Hypothalamus (tissue), 51 donors: ENCODE measurements around the gene ZNF714.

Experiments used
- DNase-seq, 51 donors: peaks; one replicate each; lab custom pipeline; 2025; lab: John Stamatoyannopoulos, UW

Gene ZNF714

GRCh38 chr19:21082011-21082975 is at the start of gene ZNF714:
Gene ZNF714, plus strand, starts transcription at chr19:21082203. Its CDS starts 16,066 bp downstream, at chr19:21098269.
- DNase-seq = peak in 50 of 51 donors; percentile 3 to 92 (median 75)

- DNase-seq = no peak
Observed at GRCh38 chr19:21045028-21045427, 37.0 kb upstream of the ZNF714 start.

- DNase-seq = no peak
Observed at GRCh38 chr19:21046489-21046888, 35.5 kb upstream of the ZNF714 start.

- DNase-seq = no peak
Observed at GRCh38 chr19:21047716-21048115, 34.3 kb upstream of the ZNF714 start.

- no peak for DNase-seq
Observed at GRCh38 chr19:21052902-21053301, 29.1 kb upstream of the ZNF714 start.

- no peak for DNase-seq
Observed at GRCh38 chr19:21065336-21065735, 16.7 kb upstream of the ZNF714 start.

- peak in 2 of 51 donors; percentile 1 to 4 for DNase-seq
Observed at GRCh38 chr19:21084343-21084742, 2.3 kb downstream of the ZNF714 start.

- DNase-seq = no peak
Observed at GRCh38 chr19:21087871-21088270, 5.9 kb downstream of the ZNF714 start.

- DNase-seq = no peak
Observed at GRCh38 chr19:21092109-21092508, 10.1 kb downstream of the ZNF714 start.

- DNase-seq = no peak
Observed at GRCh38 chr19:21094347-21095025, 12.5 kb downstream of the ZNF714 start.

GRCh38 chr19:21098291-21098690 is 16.3 kb downstream of the ZNF714 start:
- DNase-seq = no peak

GRCh38 chr19:21101521-21102242 is 19.7 kb downstream of the ZNF714 start:
- no peak for DNase-seq

- DNase-seq = no peak
Observed at GRCh38 chr19:21109116-21109515, 27.1 kb downstream of the ZNF714 start.

- no peak for DNase-seq
Observed at GRCh38 chr19:21110183-21110582, 28.2 kb downstream of the ZNF714 start.

- DNase-seq = no peak
Observed at GRCh38 chr19:21115430-21115829, 33.4 kb downstream of the ZNF714 start.

- no peak for DNase-seq
Observed at GRCh38 chr19:21117041-21117907, 35.3 kb downstream of the ZNF714 start.

- DNase-seq = no peak
Observed at GRCh38 chr19:21126078-21126477, 44.1 kb downstream of the ZNF714 start.

- no peak for DNase-seq
Observed at GRCh38 chr19:21127001-21127400, 45.0 kb downstream of the ZNF714 start.

GRCh38 chr19:21127898-21128297 is 45.9 kb downstream of the ZNF714 start:
- no peak for DNase-seq
